ENCODE results near the gene ATXN8OS. TPM values are rescaled to one million over a fixed set of nuclear protein-coding genes. Genes with fewer than 3 reads are reported as not detected.

Gene ATXN8OS
- total RNA-seq, 1 donor from 2014 or later: not detected

Other genes starting within 250 kb of the ATXN8OS start
- gene KLHL1, start 626 bp downstream of the ATXN8OS start, total RNA-seq: not detected

Measured in Right ventricle myocardium inferior (tissue), 1 donor.